GM18505 (cell line): ENCODE results near the gene SZT2.
A peak's percentile ranks its signal among the peaks of the same experiment; 100 is the strongest.
"Not testable (repeated sequence)": the region's sequence is repeated elsewhere in the genome, so short reads cannot be mapped to it uniquely, and the experiment has no call there.

ENCODE experiments used
- ATAC-seq: cut with Tn5 transposase; IDR thresholded peaks from one replicate; pipeline ENCODE4 v1.9.1; 2021; ENCODE audit not compliant: unreplicated experiment
- POLR2A ChIP-seq: IDR thresholded peaks from 4 replicates; pipeline ENCODE4 v1.6.1; 2011; ENCODE audit warnings: borderline replicate concordance; ENCODE audit not compliant: insufficient read depth, insufficient read length; ENCODE audit errors: extremely low read depth

Gene SZT2

GRCh38 chr1:43367026-43367903, 22.4 kb upstream of the SZT2 start:
- ATAC-seq: peak; percentile 40
- peak; percentile 31 for TF ChIP-seq POLR2A

GRCh38 chr1:43367904-43368645, 21.6 kb upstream of the SZT2 start, which contains the start of gene ELOVL1:
ELOVL1 (minus strand) TSS chr1:43368011; CDS start chr1:43365609, 2,402 bp downstream.
- peak; percentile 72 for ATAC-seq
- peak; percentile 92 for TF ChIP-seq POLR2A

GRCh38 chr1:43368646-43369020, 21.1 kb upstream of the SZT2 start:
- ATAC-seq: no peak
- TF ChIP-seq POLR2A: no peak

GRCh38 chr1:43369779-43370178, 19.9 kb upstream of the SZT2 start:
- ATAC-seq: not testable (repeated sequence)

GRCh38 chr1:43370564-43370963, 19.1 kb upstream of the SZT2 start:
- TF ChIP-seq POLR2A: no peak
- no peak for ATAC-seq

GRCh38 chr1:43372172-43372571, 17.5 kb upstream of the SZT2 start:
- no peak for TF ChIP-seq POLR2A
- no peak for ATAC-seq

- no peak for ATAC-seq
- TF ChIP-seq POLR2A: no peak
Observed at GRCh38 chr1:43373066-43373940, 16.4 kb upstream of the SZT2 start.

- ATAC-seq: no peak
- no peak for TF ChIP-seq POLR2A
Observed at GRCh38 chr1:43376723-43377235, 12.9 kb upstream of the SZT2 start.

- no peak for TF ChIP-seq POLR2A
- no peak for ATAC-seq
Observed at GRCh38 chr1:43377831-43378230, 11.9 kb upstream of the SZT2 start.

- no peak for TF ChIP-seq POLR2A
- no peak for ATAC-seq
Observed at GRCh38 chr1:43379476-43379875, 10.2 kb upstream of the SZT2 start.

- TF ChIP-seq POLR2A: no peak
- ATAC-seq: no peak
Observed at GRCh38 chr1:43381612-43382011, 8.1 kb upstream of the SZT2 start.

- TF ChIP-seq POLR2A: no peak
- no peak for ATAC-seq
Observed at GRCh38 chr1:43382027-43382779, 7.5 kb upstream of the SZT2 start.
